Karpas-422 (cell line): ENCODE measurements around the gene ARHGDIB. TPM values are rescaled to one million over a fixed set of nuclear protein-coding genes. Genes with fewer than 3 reads are reported as not detected.

ENCODE experiments used
- DNase-seq: peaks from one replicate; pipeline ENCODE4 v3.0.0-alpha.2; 2015
- H2AFZ ChIP-seq: fragments of 200-600 bp; sonication (generic); 2 replicates; pipeline ENCODE4 v1.6.1; 2014; ENCODE audit warnings: antibody characterized with exemption, low read length, mixed read lengths
- H3K27ac ChIP-seq: fragments of 200-600 bp; sonication (generic); 2 replicates; pipeline ENCODE4 v1.5.1; 2014; ENCODE audit warnings: mild to moderate bottlenecking, low read length, moderate library complexity
- H3K27me3 ChIP-seq: fragments of 200-600 bp; sonication (generic); 2 replicates; pipeline ENCODE4 v1.6.1; 2014; ENCODE audit warnings: low read length, mixed read lengths
- H3K36me3 ChIP-seq: fragments of 200-600 bp; sonication (generic); 2 replicates; pipeline ENCODE4 v1.6.1; 2014; ENCODE audit warnings: low read length, mixed read lengths; ENCODE audit not compliant: insufficient read depth
- H3K4me1 ChIP-seq: fragments of 200-600 bp; sonication (generic); 2 replicates; pipeline ENCODE4 v1.6.1; 2014; ENCODE audit warnings: mild to moderate bottlenecking, low read length, mixed read lengths
- H3K4me2 ChIP-seq: fragments of 200-600 bp; sonication (generic); 2 replicates; pipeline ENCODE4 v1.6.1; 2014; ENCODE audit warnings: low read length, low read depth, mild to moderate bottlenecking; ENCODE audit not compliant: poor library complexity, severe bottlenecking
- H3K4me3 ChIP-seq: fragments of 200-600 bp; sonication (generic); 2 replicates; pipeline ENCODE4 v1.5.1; 2014; ENCODE audit warnings: mild to moderate bottlenecking, antibody characterized with exemption, low read length, mixed read lengths
- H3K79me2 ChIP-seq: fragments of 200-600 bp; sonication (generic); 2 replicates; pipeline ENCODE4 v1.6.1; 2014; ENCODE audit warnings: mild to moderate bottlenecking, low read length, mixed read lengths
- H3K9ac ChIP-seq: fragments of 200-600 bp; sonication (generic); 2 replicates; pipeline ENCODE4 v1.6.0; 2014; ENCODE audit warnings: low read length
- H3K9me2 ChIP-seq: fragments of 200-600 bp; sonication (generic), shearing (Covaris generic); replicated peaks from 2 replicates; pipeline ENCODE4 v1.6.0; 2014; ENCODE audit warnings: mild to moderate bottlenecking, low read length, moderate library complexity; ENCODE audit not compliant: insufficient read depth
- H3K9me3 ChIP-seq: fragments of 300-700, 200-600 bp; sonication (generic); 2 replicates; pipeline ENCODE4 v1.6.1; 2014; ENCODE audit warnings: low read length, mixed read lengths
- H4K20me1 ChIP-seq: fragments of 200-600 bp; sonication (generic); 2 replicates; pipeline ENCODE4 v1.6.1; 2014; ENCODE audit warnings: mild to moderate bottlenecking, antibody characterized with exemption, low read length, low read depth; ENCODE audit not compliant: insufficient read depth
- total RNA-seq: library from RNA; depleted of rRNA; stranded (reverse); fragments of >200 nt; shearing (Covaris generic); gene quantifications from 2 replicates; pipeline ENCODE4 v1.2.3, GENCODE V29; 2014; ENCODE audit warnings: low replicate concordance; rRNA removed

The ARHGDIB gene
- total RNA-seq, 1 experiment from 2014 or later, result 503 TPM

GRCh38 chr12:14892726-14893505 is 68.5 kb downstream of the ARHGDIB start:
- Histone ChIP-seq H3K9me2 (no peaks in the 10 kb centered on the region), H4K20me1 (no peaks in the 10 kb centered on the region), H3K4me1 (no peaks in the 10 kb centered on the region), H3K36me3 (no peaks in the 10 kb centered on the region), H3K9ac (no peak overlapping the region), H3K27me3 (no peaks in the 10 kb centered on the region), H3K4me3 (no peak overlapping the region), H3K27ac (no peak overlapping the region), H3K9me3 (no peaks in the 10 kb centered on the region), H2AFZ (no peak overlapping the region), H3K79me2 (no peaks in the 10 kb centered on the region), H3K4me2 (no peak overlapping the region)
- DNase-seq, result no peak

Other genes with a start within 250 kb of the ARHGDIB start
- 22.5 and 22.7 TPM in 2 replicates for gene WBP11, start 158.1 kb downstream of the ARHGDIB start, total RNA-seq
- 0.52 and 0.69 TPM in 2 replicates for gene C12orf60, start 157.9 kb downstream of the ARHGDIB start, total RNA-seq
- gene SMCO3, start 147.4 kb downstream of the ARHGDIB start, total RNA-seq, result not detected in 2 replicates
- gene ART4, start 118.1 kb downstream of the ARHGDIB start, total RNA-seq, result not detected in 2 replicates
- gene MGP, start 75.7 kb downstream of the ARHGDIB start, total RNA-seq, result not detected in 2 replicates
- gene ERP27, start 23.1 kb downstream of the ARHGDIB start, total RNA-seq, result 0.18 and 0.60 TPM in 2 replicates
- not detected in 2 replicates for gene PDE6H, start 11.4 kb upstream of the ARHGDIB start, total RNA-seq